Activated CD4-positive, alpha-beta T cell treated with anti-CD3 and anti-CD28 coated beads, Interleukin-2, amount 50 U/mL, for 48 hours (primary cell): ENCODE results near the gene SLC35F4.
"Not testable (repeated sequence)": the region's sequence is repeated elsewhere in the genome, so short reads cannot be mapped to it uniquely, and the experiment has no call there.

Source experiments
- DNase-seq, 2 experiments: peaks; one replicate each; pipeline ENCODE4 v3.0.0-alpha.2; 2020

SLC35F4 gene

GRCh38 chr14:57714487-57714931 lies 151.4 kb downstream of the SLC35F4 start:
- no peak for DNase-seq

GRCh38 chr14:57712698-57713097 lies 153.2 kb downstream of the SLC35F4 start:
- no peak for DNase-seq

GRCh38 chr14:57712102-57712501 lies 153.8 kb downstream of the SLC35F4 start:
- no peak for DNase-seq

- DNase-seq = no peak
Observed at GRCh38 chr14:57709909-57710308, 156.0 kb downstream of the SLC35F4 start.

- DNase-seq = not testable (repeated sequence)
Observed at GRCh38 chr14:57709086-57709485, 156.8 kb downstream of the SLC35F4 start.

GRCh38 chr14:57707219-57707618 lies 158.7 kb downstream of the SLC35F4 start:
- no peak for DNase-seq

GRCh38 chr14:57704763-57705162 lies 161.1 kb downstream of the SLC35F4 start:
- no peak for DNase-seq

GRCh38 chr14:57699947-57700346 lies 165.9 kb downstream of the SLC35F4 start:
- no peak for DNase-seq

- DNase-seq = no peak
Observed at GRCh38 chr14:57692671-57693070, 173.2 kb downstream of the SLC35F4 start.

GRCh38 chr14:57687416-57687815 lies 178.5 kb downstream of the SLC35F4 start:
- DNase-seq = no peak

- DNase-seq = no peak
Observed at GRCh38 chr14:57686304-57686703, 179.6 kb downstream of the SLC35F4 start.

GRCh38 chr14:57671021-57671420 lies 194.9 kb downstream of the SLC35F4 start:
- DNase-seq = no peak

GRCh38 chr14:57660208-57660607 lies 205.7 kb downstream of the SLC35F4 start:
- no peak for DNase-seq

GRCh38 chr14:57659052-57659451 lies 206.8 kb downstream of the SLC35F4 start:
- DNase-seq = no peak

GRCh38 chr14:57657487-57657886 lies 208.4 kb downstream of the SLC35F4 start:
- no peak for DNase-seq

GRCh38 chr14:57656853-57657252 lies 209.0 kb downstream of the SLC35F4 start:
- no peak for DNase-seq

GRCh38 chr14:57652769-57653168 lies 213.1 kb downstream of the SLC35F4 start:
- DNase-seq = no peak

GRCh38 chr14:57641776-57642175 lies 224.1 kb downstream of the SLC35F4 start:
- no peak for DNase-seq

GRCh38 chr14:57640036-57640435 lies 225.9 kb downstream of the SLC35F4 start:
- DNase-seq = no peak

- DNase-seq = no peak
Observed at GRCh38 chr14:57637901-57638300, 228.0 kb downstream of the SLC35F4 start.

GRCh38 chr14:57634335-57634734 lies 231.6 kb downstream of the SLC35F4 start:
- DNase-seq = no peak

- DNase-seq = no peak
Observed at GRCh38 chr14:57632649-57633048, 233.2 kb downstream of the SLC35F4 start.

GRCh38 chr14:57617510-57617909 lies 248.4 kb downstream of the SLC35F4 start:
- DNase-seq = no peak

- DNase-seq = no peak
Observed at GRCh38 chr14:57612946-57613345, 252.9 kb downstream of the SLC35F4 start.

- no peak for DNase-seq
Observed at GRCh38 chr14:57611555-57612075, 254.3 kb downstream of the SLC35F4 start.

GRCh38 chr14:57610631-57611030 lies 255.3 kb downstream of the SLC35F4 start:
- no peak for DNase-seq
